K562 (cell line): Measurements from ENCODE around the gene PXK. TPM values are rescaled to one million over a fixed set of nuclear protein-coding genes. Genes with fewer than 3 reads are reported as not detected.

Experiments
- DACH1 ChIP-seq: fragments of 450-650 bp; IDR thresholded peaks from 2 replicates; pipeline ENCODE4 v1.6.1; 2018; ENCODE audit not compliant: partially characterized antibody
- EWSR1 ChIP-seq: fragments of 450-650 bp; IDR thresholded peaks from 2 replicates; pipeline ENCODE4 v1.6.1; 2018; ENCODE audit warnings: borderline replicate concordance, mild to moderate bottlenecking, low read depth, moderate library complexity; ENCODE audit not compliant: partially characterized antibody
- HDAC8 ChIP-seq: fragments of 450-650 bp; IDR thresholded peaks from 2 replicates; pipeline ENCODE4 v1.6.1; 2016; ENCODE audit warnings: mild to moderate bottlenecking, missing genetic modification characterization, moderate library complexity, missing compliant biosample characterization
- SREBF2 ChIP-seq: sonication (generic); formaldehyde crosslinking; IDR thresholded peaks from 2 replicates; pipeline ENCODE4 v1.4.0; 2020; ENCODE audit warnings: mild to moderate bottlenecking, missing genetic modification reagents
- polyA plus RNA-seq, 8 experiments: library from polyadenylated mRNA; depleted of rRNA in 4 of 8; stranded (reverse) in 5 of 8; unstranded in 3 of 8; fragments of >200 nt; fragmentation: Nextera tagmentation in 2 of 8; fragmentation: Illumina TruSeq in 1 of 8; extraction: Ambion mirVana in 2 of 8; extraction: Trizol in 1 of 8; gene quantifications; 2 replicates each; pipeline versions ENCODE4 v1.2.1 to v1.2.3, GENCODE V29; 2011 to 2014; ENCODE audit warnings: inconsistent platforms in 1 of 8, missing spikeins in 1 of 8
- total RNA-seq, 7 experiments: library from RNA; depleted of rRNA in 6 of 7; stranded (reverse); fragments of >200 nt in 6 of 7; fragmentation: Illumina TruSeq in 2 of 7; extraction: Trizol in 2 of 7; gene quantifications; 2 replicates each; pipeline versions ENCODE4 v1.2.1 to v1.2.3, GENCODE V29; 2011 to 2021; ENCODE audit warnings: low replicate concordance in 1 of 7
- TF ChIP-seq, protein P1 (sequence below): sonication (generic); formaldehyde crosslinking; IDR thresholded peaks from 2 replicates; pipeline ENCODE4 v1.8.0; 2023; ENCODE audit warnings: missing genetic modification reagents, mild to moderate bottlenecking, borderline replicate concordance
- TF ChIP-seq, protein P2 (sequence below), 2 experiments: fragments of 450-650 bp in 1 of 2; sonication (generic) in 1 of 2; formaldehyde crosslinking; conservative IDR thresholded peaks; 2 replicates each; pipeline versions ENCODE4 v1.4.0 to v1.8.1; 2020 to 2022; ENCODE audit warnings: mild to moderate bottlenecking in 1 of 2, missing genetic modification reagents in 1 of 2

The PXK gene
- total and polyA plus RNA-seq, 9 of the 15 experiments (the other 6 are each of a cell fraction or from before 2014, with no cell fraction given): 3.3 to 19.9 (median 11.3) TPM

DNA sequence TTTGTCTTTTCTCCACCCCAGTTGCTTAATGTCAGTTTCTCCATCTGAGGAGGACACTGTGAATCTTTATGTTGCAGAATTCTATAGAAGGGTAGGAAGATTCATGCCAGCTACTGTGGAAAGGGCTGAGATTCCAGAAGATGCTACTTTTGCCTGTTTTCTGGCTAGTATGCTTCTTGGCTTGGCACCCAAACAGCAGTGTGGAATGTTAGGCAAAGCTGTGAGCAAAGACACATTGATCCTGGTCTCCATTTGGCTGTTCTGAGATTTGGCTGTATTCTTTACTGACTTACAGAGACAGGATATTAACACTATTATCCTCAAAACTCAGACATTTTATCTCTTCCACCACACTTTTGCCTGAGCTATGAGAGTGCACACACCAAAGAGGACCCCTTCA is 61.6 kb downstream of the PXK start (continued):
- TF ChIP-seq, protein P1, sequence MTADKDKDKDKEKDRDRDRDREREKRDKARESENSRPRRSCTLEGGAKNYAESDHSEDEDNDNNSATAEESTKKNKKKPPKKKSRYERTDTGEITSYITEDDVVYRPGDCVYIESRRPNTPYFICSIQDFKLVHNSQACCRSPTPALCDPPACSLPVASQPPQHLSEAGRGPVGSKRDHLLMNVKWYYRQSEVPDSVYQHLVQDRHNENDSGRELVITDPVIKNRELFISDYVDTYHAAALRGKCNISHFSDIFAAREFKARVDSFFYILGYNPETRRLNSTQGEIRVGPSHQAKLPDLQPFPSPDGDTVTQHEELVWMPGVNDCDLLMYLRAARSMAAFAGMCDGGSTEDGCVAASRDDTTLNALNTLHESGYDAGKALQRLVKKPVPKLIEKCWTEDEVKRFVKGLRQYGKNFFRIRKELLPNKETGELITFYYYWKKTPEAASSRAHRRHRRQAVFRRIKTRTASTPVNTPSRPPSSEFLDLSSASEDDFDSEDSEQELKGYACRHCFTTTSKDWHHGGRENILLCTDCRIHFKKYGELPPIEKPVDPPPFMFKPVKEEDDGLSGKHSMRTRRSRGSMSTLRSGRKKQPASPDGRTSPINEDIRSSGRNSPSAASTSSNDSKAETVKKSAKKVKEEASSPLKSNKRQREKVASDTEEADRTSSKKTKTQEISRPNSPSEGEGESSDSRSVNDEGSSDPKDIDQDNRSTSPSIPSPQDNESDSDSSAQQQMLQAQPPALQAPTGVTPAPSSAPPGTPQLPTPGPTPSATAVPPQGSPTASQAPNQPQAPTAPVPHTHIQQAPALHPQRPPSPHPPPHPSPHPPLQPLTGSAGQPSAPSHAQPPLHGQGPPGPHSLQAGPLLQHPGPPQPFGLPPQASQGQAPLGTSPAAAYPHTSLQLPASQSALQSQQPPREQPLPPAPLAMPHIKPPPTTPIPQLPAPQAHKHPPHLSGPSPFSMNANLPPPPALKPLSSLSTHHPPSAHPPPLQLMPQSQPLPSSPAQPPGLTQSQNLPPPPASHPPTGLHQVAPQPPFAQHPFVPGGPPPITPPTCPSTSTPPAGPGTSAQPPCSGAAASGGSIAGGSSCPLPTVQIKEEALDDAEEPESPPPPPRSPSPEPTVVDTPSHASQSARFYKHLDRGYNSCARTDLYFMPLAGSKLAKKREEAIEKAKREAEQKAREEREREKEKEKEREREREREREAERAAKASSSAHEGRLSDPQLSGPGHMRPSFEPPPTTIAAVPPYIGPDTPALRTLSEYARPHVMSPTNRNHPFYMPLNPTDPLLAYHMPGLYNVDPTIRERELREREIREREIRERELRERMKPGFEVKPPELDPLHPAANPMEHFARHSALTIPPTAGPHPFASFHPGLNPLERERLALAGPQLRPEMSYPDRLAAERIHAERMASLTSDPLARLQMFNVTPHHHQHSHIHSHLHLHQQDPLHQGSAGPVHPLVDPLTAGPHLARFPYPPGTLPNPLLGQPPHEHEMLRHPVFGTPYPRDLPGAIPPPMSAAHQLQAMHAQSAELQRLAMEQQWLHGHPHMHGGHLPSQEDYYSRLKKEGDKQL (CRISPR knock-in tag): no peak
- no peak for TF ChIP-seq EWSR1
- TF ChIP-seq, protein P2, sequence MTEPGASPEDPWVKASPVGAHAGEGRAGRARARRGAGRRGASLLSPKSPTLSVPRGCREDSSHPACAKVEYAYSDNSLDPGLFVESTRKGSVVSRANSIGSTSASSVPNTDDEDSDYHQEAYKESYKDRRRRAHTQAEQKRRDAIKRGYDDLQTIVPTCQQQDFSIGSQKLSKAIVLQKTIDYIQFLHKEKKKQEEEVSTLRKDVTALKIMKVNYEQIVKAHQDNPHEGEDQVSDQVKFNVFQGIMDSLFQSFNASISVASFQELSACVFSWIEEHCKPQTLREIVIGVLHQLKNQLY (CRISPR knock-in tag; conservative IDR thresholded peaks at IDR 0.05): no peak
- TF ChIP-seq DACH1: no peak
- TF ChIP-seq SREBF2: no peak
- no peak for TF ChIP-seq HDAC8 (tag)
